T-cell (primary cell): ENCODE results near the gene TMEM151B. TPM values are rescaled to one million over a fixed set of nuclear protein-coding genes. Genes with fewer than 3 reads are reported as not detected.

ENCODE experiments used
- ATAC-seq, 4 experiments: fragments of 200-7000 bp in 3 of 4; fragments of 150-1000 bp in 1 of 4; cut with Tn5 transposase; replicated peaks in 1 of 4; 1 replicate in 3 of 4; 2 replicates in 1 of 4; pipeline ENCODE4 v1.10.0; 2021; ENCODE audit warnings: moderate library complexity in 3 of 4, mild to moderate bottlenecking in 2 of 4, moderate number of reproducible peaks in 1 of 4
- CTCF ChIA-PET, 2 donors: fragments of 300-600 bp; sonication (Branson Sonifier 250); formaldehyde crosslinking; loops; one replicate each; lab custom pipeline; 2022; ENCODE audit warnings: antibody characterized with exemption in 2 of 2; lab: Charles Lee
- POLR2A ChIA-PET, 2 donors: fragments of 300-600 bp; sonication (Branson Sonifier 250); formaldehyde crosslinking; loops; one replicate each; lab custom pipeline; 2022; ENCODE audit warnings: antibody characterized with exemption in 2 of 2; lab: Charles Lee
- DNase-seq, 35 experiments: peaks; one replicate each; pipeline versions ENCODE4 v3.0.0 to v3.0.0-alpha.2; 2013 to 2023
- H3K27ac ChIP-seq: one replicate; pipeline ENCODE4 v1.5.1; 2013; ENCODE audit warnings: low read length
- H3K27me3 ChIP-seq, 2 experiments: replicated peaks in 1 of 2; 1 replicate in 1 of 2; 2 replicates in 1 of 2; pipeline versions ENCODE4 v1.6.1 to v1.7.0; 2013; ENCODE audit warnings: low read length in 1 of 2, mixed read lengths in 1 of 2; ENCODE audit not compliant: control insufficient read depth in 2 of 2, insufficient read depth in 2 of 2; ENCODE audit errors: extremely low read depth in 1 of 2
- H3K36me3 ChIP-seq, 2 donors: 1 replicate in 1 of 2; 2 replicates in 1 of 2; pipeline versions ENCODE4 v1.6.1 to v1.7.0; 2013; ENCODE audit warnings: low read length in 1 of 2; ENCODE audit not compliant: control insufficient read depth in 2 of 2, insufficient read depth in 1 of 2; ENCODE audit errors: extremely low read depth in 1 of 2
- H3K4me1 ChIP-seq, 2 experiments: 1 replicate in 1 of 2; 2 replicates in 1 of 2; pipeline versions ENCODE4 v1.6.1 to v1.7.0; 2013; ENCODE audit warnings: low read length in 2 of 2, mixed read lengths in 1 of 2; ENCODE audit not compliant: insufficient read depth in 2 of 2, control insufficient read depth in 1 of 2; ENCODE audit errors: extremely low read depth in 1 of 2
- H3K4me3 ChIP-seq, 2 donors: 1 replicate in 1 of 2; 2 replicates in 1 of 2; pipeline versions ENCODE4 v1.5.1 to v1.7.0; 2013; ENCODE audit warnings: mild to moderate bottlenecking in 2 of 2, low read length in 1 of 2, moderate library complexity in 1 of 2; ENCODE audit not compliant: control insufficient read depth in 1 of 2; ENCODE audit errors: extremely low read depth in 1 of 2
- H3K9me3 ChIP-seq: 2 replicates; pipeline ENCODE4 v1.7.0; 2013
- H3K27ac Mint-ChIP-seq, 2 donors: one replicate each; pipeline ENCODE4 v1.8.0; 2020 to 2021; ENCODE audit warnings: mild to moderate bottlenecking in 2 of 2, mixed read lengths in 2 of 2
- H3K27me3 Mint-ChIP-seq, 2 donors: one replicate each; pipeline ENCODE4 v1.8.0; 2021 to 2022; ENCODE audit warnings: mixed read lengths in 2 of 2
- H3K36me3 Mint-ChIP-seq: one replicate; pipeline ENCODE4 v1.8.0; 2021; ENCODE audit warnings: mixed read lengths
- H3K4me1 Mint-ChIP-seq, 3 donors: one replicate each; pipeline ENCODE4 v1.8.0; 2020 to 2022; ENCODE audit warnings: mixed read lengths in 3 of 3, mild to moderate bottlenecking in 1 of 3
- H3K4me3 Mint-ChIP-seq, 3 donors: one replicate each; pipeline ENCODE4 v1.8.0; 2020 to 2022; ENCODE audit warnings: mild to moderate bottlenecking in 3 of 3, mixed read lengths in 3 of 3, moderate library complexity in 3 of 3
- H3K9me3 Mint-ChIP-seq, 3 donors: one replicate each; pipeline ENCODE4 v1.8.0; 2020 to 2022; ENCODE audit warnings: mixed read lengths in 3 of 3
- WGBS: methylation state at CpG from one replicate; pipeline ENCODE4 v1.1.5; 2013; ENCODE audit warnings: missing lambda C conversion rate; ENCODE audit not compliant: insufficient coverage; 5-methylcytosine and 5-hydroxymethylcytosine counted together
- total RNA-seq, 35 experiments: library from RNA in 6 of 35; stranded (reverse) in 6 of 35; fragments of 120-200 nt in 1 of 35; gene quantifications; one replicate each; pipeline versions ENCODE4 v1.2.1 to v1.2.4 and lab custom pipeline; 2013 to 2026

Gene TMEM151B
- total RNA-seq, 5 donors from 2014 or later (not counting 1 experiment from before 2014, with no cell fraction given), result 0.13 to 0.18 (median 0.14) TPM; not detected in 2

- no peaks in the 10 kb centered on the region for H3K27me3 Mint-ChIP-seq
- WGBS, result 81% methylated on average over 5 of the region's 15 CpGs
- H3K36me3 Mint-ChIP-seq, result peaks cover 27% of the 10 kb centered on the region
- peak overlapping the region; percentile 84 to 93 for H3K27ac Mint-ChIP-seq
- CTCF ChIA-PET, result interaction anchor here in 1 of 2 donors (1.4 to 1.5 kb wide), 2 partner anchors 12 to 15 kb away, joined by 6 to 9 read pairs; partner anchors contain the start of gene HSP90AB1
- no peak for DNase-seq
- peak in 1 of 4 experiments; percentile 2 for ATAC-seq
- POLR2A ChIA-PET, result interaction anchor here (1.7 to 3.1 kb wide), 2 partner anchors 10 kb away, joined by 7 to 28 read pairs; partner anchors contain the start of gene HSP90AB1 (in 1 of the 2)
- H3K4me3 ChIP-seq, result peak overlapping the region; percentile 15 to 34
- no peaks in the 10 kb centered on the region for H3K9me3 ChIP-seq
- peak overlapping the region; percentile 71 for H3K27ac ChIP-seq
- H3K4me1 Mint-ChIP-seq, result peaks cover 51 to 73% (median 63%) of the 10 kb centered on the region in 3 donors
- H3K4me3 Mint-ChIP-seq, result peak overlapping the region; percentile 79 to 86 (median 86)
- H3K36me3 ChIP-seq, result peaks cover 7 to 56% of the 10 kb centered on the region in 2 donors
- no peaks in the 10 kb centered on the region for H3K9me3 Mint-ChIP-seq
- H3K27me3 ChIP-seq, result no peaks in the 10 kb centered on the region
- peaks cover 5 to 51% of the 10 kb centered on the region in 2 experiments for H3K4me1 ChIP-seq
Observed at GRCh38 chr6:44257753-44258324, 12.4 kb upstream of the TMEM151B start.

GRCh38 chr6:44258325-44258863, 11.9 kb upstream of the TMEM151B start:
- no peak overlapping the region for H3K4me3 ChIP-seq
- peaks cover 9 to 56% of the 10 kb centered on the region in 2 experiments for H3K4me1 ChIP-seq
- peak overlapping the region; percentile 71 for H3K27ac ChIP-seq
- peak overlapping the region; percentile 84 to 93 for H3K27ac Mint-ChIP-seq
- peak overlapping the region; percentile 79 to 86 (median 86) for H3K4me3 Mint-ChIP-seq
- 100% methylated on average over 4 of the region's 9 CpGs for WGBS
- ATAC-seq (no peak), DNase-seq (no peak)
- H3K9me3 ChIP-seq, result no peaks in the 10 kb centered on the region
- ChIA-PET CTCF (no interaction called here), POLR2A (no interaction called here)
- peaks cover 7 to 51% of the 10 kb centered on the region in 2 donors for H3K36me3 ChIP-seq
- no peaks in the 10 kb centered on the region for H3K27me3 Mint-ChIP-seq
- peaks cover 22% of the 10 kb centered on the region for H3K36me3 Mint-ChIP-seq
- H3K4me1 Mint-ChIP-seq, result peaks cover 52 to 74% (median 63%) of the 10 kb centered on the region in 3 donors
- no peaks in the 10 kb centered on the region for H3K9me3 Mint-ChIP-seq
- H3K27me3 ChIP-seq, result no peaks in the 10 kb centered on the region

GRCh38 chr6:44258921-44259320, 11.3 kb upstream of the TMEM151B start:
- peak overlapping the region; percentile 79 to 86 (median 86) for H3K4me3 Mint-ChIP-seq
- WGBS, result 100% methylated on average over 3 of the region's 3 CpGs
- POLR2A ChIA-PET, result no interaction called here
- H3K36me3 Mint-ChIP-seq, result peaks cover 17% of the 10 kb centered on the region
- ATAC-seq (no peak), DNase-seq (no peak)
- Histone ChIP-seq H3K9me3 (no peaks in the 10 kb centered on the region), H3K27me3 (no peaks in the 10 kb centered on the region), H3K4me3 (no peak overlapping the region), H3K27ac (no peak overlapping the region), H3K36me3 (peaks cover 7 to 45% of the 10 kb centered on the region in 2 donors), H3K4me1 (peaks cover 13 to 60% of the 10 kb centered on the region in 2 experiments)
- H3K27ac Mint-ChIP-seq, result peak overlapping the region; percentile 84 to 93
- H3K4me1 Mint-ChIP-seq, result peaks cover 52 to 75% (median 63%) of the 10 kb centered on the region in 3 donors
- H3K9me3 Mint-ChIP-seq, result no peaks in the 10 kb centered on the region
- CTCF ChIA-PET, result no interaction called here
- no peaks in the 10 kb centered on the region for H3K27me3 Mint-ChIP-seq

GRCh38 chr6:44260011-44260410, 10.2 kb upstream of the TMEM151B start:
- Mint-ChIP-seq H3K27me3 (no peaks in the 10 kb centered on the region), H3K36me3 (peaks cover 12% of the 10 kb centered on the region), H3K4me3 (no peak overlapping the region), H3K9me3 (no peaks in the 10 kb centered on the region), H3K27ac (peak overlapping the region in 1 of 2 donors; percentile 36), H3K4me1 (peaks cover 56 to 74% (median 66%) of the 10 kb centered on the region in 3 donors)
- ChIA-PET POLR2A (interaction anchor here in 1 of 2 donors (0.5 kb wide), 1 partner anchor 689 kb away, joined by 3 read pairs; no protein-coding TSS in a partner anchor), CTCF (no interaction called here)
- peaks cover 3 to 35% of the 10 kb centered on the region in 2 donors for H3K36me3 ChIP-seq
- H3K27ac ChIP-seq, result no peak overlapping the region
- H3K4me1 ChIP-seq, result peaks cover 22 to 63% of the 10 kb centered on the region in 2 experiments
- H3K27me3 ChIP-seq, result no peaks in the 10 kb centered on the region
- 94% methylated on average over 8 of the region's 8 CpGs for WGBS
- DNase-seq (no peak), ATAC-seq (no peak)
- H3K9me3 ChIP-seq, result no peaks in the 10 kb centered on the region
- no peak overlapping the region for H3K4me3 ChIP-seq

GRCh38 chr6:44260451-44261297, 9.6 kb upstream of the TMEM151B start:
- H3K9me3 ChIP-seq, result no peaks in the 10 kb centered on the region
- H3K27ac Mint-ChIP-seq, result peak overlapping the region in 1 of 2 donors; percentile 36
- ATAC-seq (no peak), DNase-seq (no peak)
- H3K4me1 ChIP-seq, result peaks cover 22 to 61% of the 10 kb centered on the region in 2 experiments
- no peak overlapping the region for H3K27ac ChIP-seq
- ChIA-PET POLR2A (no interaction called here), CTCF (interaction anchor here in 1 of 2 donors (2.4 kb wide), 1 partner anchor 13 kb away, joined by 6 read pairs; no protein-coding TSS in a partner anchor)
- H3K9me3 Mint-ChIP-seq, result no peaks in the 10 kb centered on the region
- 95% methylated on average over 4 of the region's 6 CpGs for WGBS
- H3K36me3 ChIP-seq, result peaks cover 0 to 28% of the 10 kb centered on the region in 2 donors
- H3K4me3 Mint-ChIP-seq, result no peak overlapping the region
- H3K27me3 Mint-ChIP-seq, result no peaks in the 10 kb centered on the region
- H3K27me3 ChIP-seq, result no peaks in the 10 kb centered on the region
- peaks cover 12% of the 10 kb centered on the region for H3K36me3 Mint-ChIP-seq
- peaks cover 50 to 69% (median 60%) of the 10 kb centered on the region in 3 donors for H3K4me1 Mint-ChIP-seq
- H3K4me3 ChIP-seq, result no peak overlapping the region

GRCh38 chr6:44261581-44261980, 8.7 kb upstream of the TMEM151B start:
- H3K27ac Mint-ChIP-seq, result no peak overlapping the region
- H3K4me3 Mint-ChIP-seq, result no peak overlapping the region
- H3K9me3 Mint-ChIP-seq, result no peaks in the 10 kb centered on the region
- ChIA-PET POLR2A (interaction anchor here (0.8 to 1.0 kb wide), 2 partner anchors 14 kb away, joined by 3 read pairs; no protein-coding TSS in a partner anchor), CTCF (interaction anchor here in 1 of 2 donors (0.6 to 2.4 kb wide), 3 partner anchors 10 to 764 kb away, joined by 6 to 7 read pairs (median 7); no protein-coding TSS in a partner anchor)
- H3K36me3 Mint-ChIP-seq, result peaks cover 12% of the 10 kb centered on the region
- whole genome bisulfite sequencing, result 97% methylated on average over 8 of the region's 8 CpGs
- peaks cover 44 to 65% (median 58%) of the 10 kb centered on the region in 3 donors for H3K4me1 Mint-ChIP-seq
- ATAC-seq, result no peak
- Histone ChIP-seq H3K27ac (no peak overlapping the region), H3K27me3 (no peaks in the 10 kb centered on the region), H3K4me3 (no peak overlapping the region), H3K36me3 (peaks cover 0 to 26% of the 10 kb centered on the region in 2 donors), H3K9me3 (no peaks in the 10 kb centered on the region), H3K4me1 (peaks cover 20 to 56% of the 10 kb centered on the region in 2 experiments)
- DNase-seq, result no peak
- no peaks in the 10 kb centered on the region for H3K27me3 Mint-ChIP-seq
